C1 segment of cervical spinal cord (tissue), 14 donors: ENCODE data around the gene MAPT.

Experiments used
- DNase-seq, 14 donors: peaks; one replicate each; lab custom pipeline; 2025; lab: John Stamatoyannopoulos, UW

Gene MAPT

DNA sequence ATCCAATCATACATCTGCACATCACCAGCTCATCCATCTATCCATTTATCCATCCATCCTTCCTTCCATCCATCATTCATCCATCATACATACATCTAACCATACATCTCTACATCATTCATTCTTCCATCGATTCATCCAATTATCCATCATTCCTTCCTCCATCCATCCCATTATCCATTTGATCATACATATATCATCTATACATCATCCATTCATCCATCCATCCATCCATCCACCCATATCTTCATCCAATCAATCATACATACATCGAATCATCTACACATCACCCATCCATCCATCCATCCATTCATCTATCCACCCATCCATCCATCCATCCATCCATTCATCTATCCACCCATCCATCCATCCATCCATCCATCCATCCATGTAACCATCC, 75.4 kb downstream of the MAPT start:
- DNase-seq: no peak

DNA sequence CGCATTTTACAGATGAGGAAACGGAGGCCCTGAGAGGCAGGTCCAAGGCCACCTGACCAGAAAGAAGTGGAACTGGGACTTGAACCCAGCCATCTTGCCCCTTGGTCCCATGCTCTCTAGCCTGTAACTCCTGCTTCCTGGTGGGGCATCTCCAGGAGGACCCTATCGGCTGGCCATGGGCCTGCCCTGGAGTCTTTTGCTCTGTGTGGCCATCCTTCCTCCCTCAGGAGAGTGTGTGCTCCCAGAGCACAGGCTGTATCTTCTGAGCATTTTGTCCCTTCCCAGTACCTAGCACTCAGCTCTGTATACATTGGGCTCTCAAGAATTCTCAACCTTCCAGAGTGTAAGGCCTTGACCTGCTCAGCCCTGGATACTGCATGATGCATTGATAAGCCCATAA, 76.3 kb downstream of the MAPT start:
- DNase-seq: no peak

DNA sequence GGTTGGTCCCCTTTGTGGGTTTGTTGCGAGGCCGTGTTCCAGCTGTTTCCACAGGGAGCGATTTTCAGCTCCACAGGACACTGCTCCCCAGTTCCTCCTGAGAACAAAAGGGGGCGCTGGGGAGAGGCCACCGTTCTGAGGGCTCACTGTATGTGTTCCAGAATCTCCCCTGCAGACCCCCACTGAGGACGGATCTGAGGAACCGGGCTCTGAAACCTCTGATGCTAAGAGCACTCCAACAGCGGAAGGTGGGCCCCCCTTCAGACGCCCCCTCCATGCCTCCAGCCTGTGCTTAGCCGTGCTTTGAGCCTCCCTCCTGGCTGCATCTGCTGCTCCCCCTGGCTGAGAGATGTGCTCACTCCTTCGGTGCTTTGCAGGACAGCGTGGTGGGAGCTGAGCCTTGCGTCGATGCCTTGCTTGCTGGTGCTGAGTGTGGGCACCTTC, 77.4 kb downstream of the MAPT start:
- DNase-seq: no peak

DNA sequence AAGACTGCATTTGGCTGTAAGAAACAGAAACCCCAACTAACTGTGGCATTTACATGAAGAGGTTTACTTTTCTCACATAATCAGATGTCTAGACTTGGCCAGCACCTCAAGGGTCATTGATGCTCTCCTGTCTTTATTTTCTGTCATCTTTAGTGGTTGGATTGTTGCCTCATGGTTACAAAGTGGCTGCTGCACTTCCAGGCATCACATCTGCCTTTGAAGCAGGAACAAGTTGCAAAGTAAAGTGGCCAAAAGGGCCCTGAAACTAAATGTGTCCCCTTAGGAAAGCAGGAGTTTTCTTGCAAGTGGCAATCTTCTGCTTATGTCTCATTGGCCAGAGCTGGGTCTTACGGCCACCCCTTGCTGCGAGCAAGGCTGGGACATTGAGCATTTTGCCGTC, 78.2 kb downstream of the MAPT start:
- no peak for DNase-seq

DNA sequence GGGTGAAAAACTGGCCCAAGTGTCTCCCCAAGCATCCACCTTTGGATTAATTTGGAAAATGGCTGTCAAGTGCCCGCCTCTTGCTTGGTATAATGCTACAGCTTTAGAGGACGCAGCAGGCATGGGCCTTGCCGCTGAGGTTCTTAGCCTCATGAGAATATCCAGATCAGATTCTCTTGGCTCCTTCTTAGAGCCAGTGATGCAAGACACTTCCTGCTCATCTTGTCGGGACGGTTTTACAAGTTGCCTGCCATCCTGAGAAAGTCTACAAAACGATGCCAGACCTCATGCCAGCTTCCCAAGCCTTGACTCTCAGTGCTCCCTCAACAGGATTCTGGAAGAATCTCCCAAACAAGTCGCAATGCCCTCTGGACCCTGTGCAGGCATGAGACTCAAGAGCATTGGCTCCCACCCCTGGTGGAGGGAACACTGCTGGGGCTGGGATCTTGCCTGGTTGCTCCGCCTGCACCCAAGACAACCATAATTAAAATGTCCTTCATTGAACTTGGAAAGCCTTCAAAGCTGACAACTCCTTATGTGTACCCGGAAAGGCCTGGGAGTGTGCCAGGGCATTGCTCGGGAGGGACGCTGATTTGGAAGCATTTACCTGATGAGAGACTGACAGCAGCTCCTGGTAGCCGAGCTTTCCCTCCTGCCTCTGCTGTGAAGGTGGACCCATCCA, 78.9 kb downstream of the MAPT start:
- peak in 2 of 14 donors; percentile 28 to 83 for DNase-seq

DNA sequence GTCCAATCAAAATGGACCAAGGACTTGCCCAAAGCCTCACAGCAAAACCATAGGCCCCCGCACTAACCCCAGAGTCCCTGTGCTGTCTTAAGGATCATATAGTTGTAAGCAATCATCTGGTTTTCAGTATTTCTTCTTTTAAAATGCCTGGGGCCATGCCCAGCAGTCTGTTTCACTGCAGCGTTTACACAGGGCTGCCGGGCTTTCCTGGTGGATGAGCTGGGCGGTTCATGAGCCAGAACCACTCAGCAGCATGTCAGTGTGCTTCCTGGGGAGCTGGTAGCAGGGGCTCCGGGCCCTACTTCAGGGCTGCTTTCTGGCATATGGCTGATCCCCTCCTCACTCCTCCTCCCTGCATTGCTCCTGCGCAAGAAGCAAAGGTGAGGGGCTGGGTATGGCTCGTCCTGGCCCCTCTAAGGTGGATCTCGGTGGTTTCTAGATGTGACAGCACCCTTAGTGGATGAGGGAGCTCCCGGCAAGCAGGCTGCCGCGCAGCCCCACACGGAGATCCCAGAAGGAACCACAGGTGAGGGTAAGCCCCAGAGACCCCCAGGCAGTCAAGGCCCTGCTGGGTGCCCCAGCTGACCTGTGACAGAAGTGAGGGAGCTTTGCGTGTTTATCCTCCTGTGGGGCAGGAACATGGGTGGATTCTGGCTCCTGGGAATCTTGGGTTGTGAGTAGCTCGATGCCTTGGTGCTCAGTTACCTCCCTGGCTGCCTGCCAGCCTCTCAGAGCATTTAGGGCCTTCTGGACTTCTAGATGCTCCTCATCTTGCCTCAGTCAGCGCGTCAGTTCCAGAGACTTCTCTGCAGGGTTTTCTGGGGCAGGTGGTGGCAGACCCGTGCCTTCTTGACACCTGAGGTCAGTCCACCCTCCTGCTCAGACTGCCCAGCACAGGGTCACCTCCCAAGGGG, 79.8 kb downstream of the MAPT start:
- peak in 1 of 14 donors; percentile 11 for DNase-seq

DNA sequence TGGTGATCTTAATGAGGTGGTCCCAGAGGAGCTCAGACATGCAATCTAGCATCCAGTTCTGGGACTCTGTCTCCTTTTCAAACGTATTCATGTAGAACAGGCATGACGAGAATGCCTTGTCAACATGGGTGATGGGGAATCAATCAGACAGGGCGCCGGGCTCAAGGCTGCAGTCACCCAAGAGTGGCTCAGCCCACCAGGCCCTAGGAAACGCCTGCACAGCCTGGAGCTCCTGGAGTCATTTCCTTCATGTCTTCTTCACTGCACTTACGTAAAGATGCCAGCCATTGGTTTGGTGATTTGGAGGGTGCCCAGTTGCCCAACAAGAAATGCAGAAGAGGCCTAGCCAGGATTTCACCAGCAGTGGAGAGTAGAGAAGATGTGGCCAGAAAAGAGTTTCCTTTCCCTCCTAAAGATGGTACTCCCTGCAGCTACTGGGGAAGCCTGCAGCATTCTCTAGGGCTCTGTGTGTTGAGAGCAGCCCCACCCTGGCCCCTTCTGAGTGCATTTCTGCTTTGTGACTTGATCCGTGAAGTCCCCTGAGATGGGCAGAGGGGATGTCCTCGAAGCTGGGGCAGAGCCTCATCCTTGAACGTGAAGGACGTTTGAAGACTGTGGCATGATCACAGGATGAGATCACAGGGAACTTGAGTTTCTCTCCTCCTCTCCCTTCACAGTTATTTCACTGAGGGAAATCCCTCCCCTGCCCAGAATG, 80.7 kb downstream of the MAPT start:
- DNase-seq: no peak

DNA sequence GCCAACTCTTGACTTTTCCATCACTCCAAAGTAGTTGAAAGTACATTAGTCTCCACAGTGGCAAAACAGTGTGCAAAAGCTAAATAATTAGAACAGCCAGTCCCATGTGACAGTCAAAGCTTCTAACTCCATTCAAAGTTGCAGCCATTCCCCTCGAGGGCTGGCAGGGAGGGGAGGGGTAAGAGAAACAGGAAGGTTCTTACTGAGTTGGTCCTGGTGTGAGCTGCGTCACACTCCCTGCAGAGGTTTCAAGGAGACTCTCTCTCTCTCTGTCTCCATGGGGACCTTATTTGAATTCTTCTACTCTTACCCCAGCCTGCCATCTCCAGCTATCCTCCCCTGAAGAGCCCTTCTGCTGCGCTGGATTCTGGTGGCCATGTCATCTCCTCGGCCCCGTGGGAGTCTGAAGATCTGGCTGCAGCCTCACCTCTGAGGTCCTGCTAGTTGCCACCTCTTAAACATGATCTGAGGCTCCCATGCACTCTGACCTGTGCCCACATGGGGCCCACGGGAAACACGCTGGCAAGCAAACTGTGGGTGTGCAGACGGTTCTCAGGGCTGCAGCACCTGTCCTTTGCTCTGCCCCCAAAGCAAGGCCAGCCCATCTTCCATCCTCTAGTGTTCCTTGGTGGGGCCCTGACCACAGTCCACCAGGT, 81.4 kb downstream of the MAPT start:
- no peak for DNase-seq

DNA sequence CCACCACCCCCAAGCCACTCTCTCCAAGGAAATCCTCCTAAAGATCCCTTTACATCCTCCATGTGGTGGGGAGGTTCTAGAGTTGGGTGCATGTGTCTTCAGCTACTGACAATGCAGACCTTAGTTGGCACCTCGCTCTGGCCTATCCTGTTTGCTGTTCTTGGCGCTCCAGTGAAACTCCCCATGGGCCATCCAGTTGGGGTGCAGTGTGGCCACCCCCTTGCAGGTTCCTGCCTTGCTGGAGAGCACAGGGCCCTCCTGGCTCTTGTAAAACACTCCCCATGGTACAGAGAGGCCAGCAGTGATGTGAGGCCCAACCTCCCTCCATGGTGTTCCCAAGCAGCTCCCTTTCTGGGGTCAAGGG, 82.0 kb downstream of the MAPT start:
- DNase-seq: no peak

DNA sequence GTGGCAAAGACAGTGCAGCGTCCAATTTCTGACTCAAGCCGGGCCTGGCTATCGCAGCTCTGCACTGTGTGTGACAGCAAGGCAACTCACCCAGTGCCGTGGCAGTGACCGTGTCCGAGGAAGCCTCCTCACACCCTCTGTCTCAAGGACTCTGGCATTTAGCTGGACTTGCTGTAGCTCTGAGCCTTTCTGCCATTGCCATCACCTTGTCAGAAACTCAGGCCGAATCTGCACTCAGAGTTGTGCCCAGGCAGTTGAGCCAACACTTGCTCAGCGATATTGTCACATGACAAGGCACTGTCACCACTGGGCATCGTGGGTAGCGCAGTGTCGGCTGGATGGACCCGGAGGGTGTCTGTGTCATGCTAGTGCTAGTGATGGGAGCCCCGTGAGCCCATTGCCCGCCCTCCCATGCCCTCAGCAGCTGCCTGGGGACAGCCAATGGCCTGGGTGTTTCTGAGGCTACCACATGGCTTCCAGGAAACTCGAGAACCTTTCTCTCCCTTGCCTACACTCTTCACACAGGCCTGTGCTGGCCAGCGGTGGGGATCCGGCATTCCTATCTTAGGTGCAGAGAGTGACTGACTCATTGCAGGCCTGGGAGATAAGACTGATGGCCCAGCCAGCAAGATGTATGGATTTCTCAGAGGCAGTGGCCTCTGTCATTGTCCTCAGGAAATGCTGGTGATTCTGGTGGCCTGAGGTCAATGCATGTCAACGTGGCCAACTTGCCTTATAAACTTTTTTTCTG, 82.6 kb downstream of the MAPT start:
- no peak for DNase-seq

DNA sequence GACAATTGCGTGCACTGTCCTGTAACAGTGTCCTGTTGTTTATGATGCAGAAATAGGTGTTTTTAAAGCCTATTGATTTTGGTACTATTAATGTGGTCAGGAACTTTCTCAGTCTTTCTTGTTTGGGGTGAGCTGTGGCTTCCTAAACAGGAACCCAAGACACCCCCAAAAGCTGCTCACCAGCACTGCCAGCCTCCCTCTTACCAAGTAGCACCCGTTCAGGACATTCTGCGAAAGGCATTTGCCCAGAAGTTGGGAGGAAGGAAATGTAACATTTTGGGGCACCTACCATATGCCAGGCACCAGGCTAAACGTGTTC, 83.1 kb downstream of the MAPT start:
- DNase-seq: no peak

DNA sequence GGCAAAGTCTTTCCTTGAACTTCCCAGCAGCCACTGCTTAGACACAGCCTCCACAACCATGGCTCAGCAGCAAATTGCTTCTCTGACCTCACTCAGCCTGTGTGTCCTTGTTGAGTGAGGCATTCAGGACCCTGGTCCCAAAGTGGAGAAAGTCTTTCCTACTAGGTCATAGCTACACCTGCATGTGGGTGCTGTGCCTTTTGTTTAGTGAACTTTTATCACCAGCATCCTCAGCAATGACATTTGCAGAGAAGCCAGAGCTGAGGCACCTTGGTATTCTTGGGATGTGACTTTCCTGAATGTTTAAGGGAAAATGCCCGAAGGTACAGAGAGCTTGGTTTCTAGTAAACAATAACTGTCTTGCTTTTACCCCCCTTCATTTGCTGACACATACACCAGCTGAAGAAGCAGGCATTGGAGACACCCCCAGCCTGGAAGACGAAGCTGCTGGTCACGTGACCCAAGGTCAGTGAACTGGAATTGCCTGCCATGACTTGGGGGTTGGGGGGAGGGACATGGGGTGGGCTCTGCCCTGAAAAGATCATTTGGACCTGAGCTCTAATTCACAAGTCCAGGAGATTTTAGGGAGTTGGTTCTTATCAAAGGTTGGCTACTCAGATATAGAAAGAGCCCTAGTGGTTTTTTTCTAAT, 83.7 kb downstream of the MAPT start:
- DNase-seq: no peak

DNA sequence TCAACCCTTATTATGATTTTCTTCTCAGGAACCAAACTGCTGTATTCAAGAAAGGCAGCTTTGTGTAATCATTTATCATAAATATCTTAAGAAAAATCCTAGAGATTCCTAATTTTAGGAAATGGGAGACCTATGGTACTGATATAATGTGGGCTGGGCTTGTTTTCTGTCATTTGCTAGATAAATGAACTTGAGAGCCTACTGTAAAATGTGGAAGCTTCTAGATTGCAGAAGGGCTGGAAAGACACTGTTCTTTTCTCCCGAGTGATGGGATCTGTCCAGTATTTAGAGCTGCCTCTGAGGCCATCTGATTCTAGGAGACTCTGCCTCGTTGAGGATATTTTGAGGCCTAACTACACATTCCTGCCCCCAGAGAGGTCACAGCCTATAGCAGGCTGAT, 84.8 kb downstream of the MAPT start:
- no peak for DNase-seq

DNA sequence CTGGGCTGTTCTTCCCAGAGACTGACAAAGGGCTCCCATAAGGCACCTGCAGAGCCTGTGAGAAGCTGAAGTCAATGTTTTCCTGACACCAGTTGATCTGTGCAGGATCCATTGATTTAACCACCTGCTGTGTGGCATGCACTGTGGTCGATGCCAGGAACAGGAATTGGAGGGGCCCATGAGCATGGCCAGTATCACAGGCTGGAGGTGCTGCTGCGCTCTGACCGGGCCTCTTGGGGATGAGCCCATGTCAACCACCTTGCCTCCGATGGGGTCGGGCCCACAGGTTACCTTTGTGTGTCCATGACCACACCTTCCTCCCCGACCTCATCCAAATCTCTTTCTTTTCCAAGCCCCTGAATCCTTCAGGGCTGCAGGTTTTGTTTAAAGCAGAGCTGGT, 86.5 kb downstream of the MAPT start:
- no peak for DNase-seq

DNA sequence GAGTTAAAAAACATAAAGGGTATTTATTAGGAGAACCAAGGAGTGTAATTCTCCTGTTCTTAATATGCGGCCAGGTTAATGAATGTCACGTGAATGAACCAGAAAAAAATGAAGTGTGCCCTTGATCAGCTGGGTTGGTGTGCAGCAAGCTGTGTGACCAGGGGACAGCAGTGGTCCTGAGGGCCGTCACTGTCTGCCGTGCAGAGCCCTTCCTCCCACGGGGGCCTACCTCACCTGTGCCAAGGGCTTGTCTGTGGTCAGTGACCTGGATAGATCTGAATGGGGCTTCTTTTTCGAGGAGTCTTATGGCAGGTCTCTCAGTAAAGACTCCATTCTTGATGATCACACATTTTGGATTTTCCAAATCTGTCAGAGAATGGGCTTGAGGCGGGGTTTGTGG, 87.0 kb downstream of the MAPT start:
- DNase-seq: no peak

DNA sequence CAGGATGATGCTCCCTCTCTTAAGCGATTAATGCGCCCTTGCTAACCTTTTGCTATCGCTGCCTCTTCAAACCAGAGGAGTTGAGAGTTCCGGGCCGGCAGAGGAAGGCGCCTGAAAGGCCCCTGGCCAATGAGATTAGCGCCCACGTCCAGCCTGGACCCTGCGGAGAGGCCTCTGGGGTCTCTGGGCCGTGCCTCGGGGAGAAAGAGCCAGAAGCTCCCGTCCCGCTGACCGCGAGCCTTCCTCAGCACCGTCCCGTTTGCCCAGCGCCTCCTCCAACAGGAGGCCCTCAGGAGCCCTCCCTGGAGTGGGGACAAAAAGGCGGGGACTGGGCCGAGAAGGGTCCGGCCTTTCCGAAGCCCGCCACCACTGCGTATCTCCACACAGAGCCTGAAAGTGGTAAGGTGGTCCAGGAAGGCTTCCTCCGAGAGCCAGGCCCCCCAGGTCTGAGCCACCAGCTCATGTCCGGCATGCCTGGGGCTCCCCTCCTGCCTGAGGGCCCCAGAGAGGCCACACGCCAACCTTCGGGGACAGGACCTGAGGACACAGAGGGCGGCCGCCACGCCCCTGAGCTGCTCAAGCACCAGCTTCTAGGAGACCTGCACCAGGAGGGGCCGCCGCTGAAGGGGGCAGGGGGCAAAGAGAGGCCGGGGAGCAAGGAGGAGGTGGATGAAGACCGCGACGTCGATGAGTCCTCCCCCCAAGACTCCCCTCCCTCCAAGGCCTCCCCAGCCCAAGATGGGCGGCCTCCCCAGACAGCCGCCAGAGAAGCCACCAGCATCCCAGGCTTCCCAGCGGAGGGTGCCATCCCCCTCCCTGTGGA, 88.6 kb downstream of the MAPT start:
- no peak for DNase-seq

DNA sequence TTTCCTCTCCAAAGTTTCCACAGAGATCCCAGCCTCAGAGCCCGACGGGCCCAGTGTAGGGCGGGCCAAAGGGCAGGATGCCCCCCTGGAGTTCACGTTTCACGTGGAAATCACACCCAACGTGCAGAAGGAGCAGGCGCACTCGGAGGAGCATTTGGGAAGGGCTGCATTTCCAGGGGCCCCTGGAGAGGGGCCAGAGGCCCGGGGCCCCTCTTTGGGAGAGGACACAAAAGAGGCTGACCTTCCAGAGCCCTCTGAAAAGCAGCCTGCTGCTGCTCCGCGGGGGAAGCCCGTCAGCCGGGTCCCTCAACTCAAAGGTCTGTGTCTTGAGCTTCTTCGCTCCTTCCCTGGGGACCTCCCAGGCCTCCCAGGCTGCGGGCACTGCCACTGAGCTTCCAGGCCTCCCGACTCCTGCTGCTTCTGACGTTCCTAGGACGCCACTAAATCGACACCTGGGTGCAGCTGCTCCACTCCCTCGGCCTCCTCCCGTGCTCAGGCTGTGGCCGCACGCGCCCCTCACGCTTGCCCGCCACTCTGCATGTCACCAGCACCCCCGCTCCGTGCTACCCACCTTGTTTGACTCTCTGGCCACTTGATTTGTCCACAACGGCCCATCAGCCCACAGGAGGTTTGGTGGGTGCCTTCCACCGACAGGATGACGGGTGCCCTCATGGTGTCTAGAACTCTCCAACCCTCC, 89.4 kb downstream of the MAPT start:
- DNase-seq: no peak

DNA sequence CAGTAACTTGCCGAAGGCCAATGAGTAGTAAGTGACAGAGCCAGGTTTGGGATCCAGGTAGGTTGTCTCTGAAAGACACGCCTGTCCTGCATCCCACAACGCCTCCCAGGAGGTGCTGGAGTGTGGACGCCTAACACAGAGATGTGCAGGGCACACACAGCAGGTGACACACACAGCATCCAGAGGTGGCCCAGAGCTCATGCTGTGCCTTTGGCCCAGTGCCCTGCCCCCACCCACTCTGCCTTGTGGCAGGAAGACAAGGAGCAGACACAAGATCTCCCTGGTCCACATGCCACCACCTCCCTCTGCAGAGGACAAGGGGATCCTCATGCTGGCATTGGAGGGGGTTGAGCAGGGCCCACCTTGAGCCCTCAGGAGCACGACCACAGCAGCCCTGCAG, 90.0 kb downstream of the MAPT start:
- no peak for DNase-seq

DNA sequence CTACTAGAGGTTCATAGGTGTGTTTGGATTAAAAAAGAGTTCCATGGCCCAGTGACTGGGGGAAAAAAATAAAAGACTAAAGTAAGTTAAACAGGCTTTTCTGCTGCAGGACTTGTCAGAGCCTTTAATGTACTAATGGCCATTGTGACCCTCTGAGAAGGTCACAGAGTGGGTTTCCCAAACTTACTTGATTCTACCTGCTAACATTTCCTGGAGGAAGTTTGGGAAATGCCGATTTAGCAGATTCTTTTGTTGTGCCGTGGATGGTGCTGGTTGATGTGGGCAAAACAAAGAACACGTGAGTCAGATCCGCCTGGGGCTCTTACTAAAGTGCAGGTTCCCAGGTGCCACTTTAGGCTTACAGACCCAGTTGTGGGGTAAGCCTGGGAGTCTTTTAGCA, 91.1 kb downstream of the MAPT start:
- no peak for DNase-seq
